GM18951 (cell line): Measurements from ENCODE around the gene BTBD8.

Experiments used
- POLR2A ChIP-seq: IDR thresholded peaks from 4 replicates; pipeline ENCODE4 v1.6.1; 2011; ENCODE audit warnings: mild to moderate bottlenecking; ENCODE audit not compliant: insufficient read length, insufficient read depth; ENCODE audit errors: extremely low read depth
- in situ Hi-C: fragments of 300-500 bp; cut with MboI; formaldehyde crosslinking; loops from one replicate; pipeline ENCODE4 v1.12.0; 2022; ENCODE audit warnings: low sequenced_read_pairs, mixed read lengths, inconsistent platforms; ENCODE audit not compliant: unreplicated experiment

BTBD8 gene

DNA sequence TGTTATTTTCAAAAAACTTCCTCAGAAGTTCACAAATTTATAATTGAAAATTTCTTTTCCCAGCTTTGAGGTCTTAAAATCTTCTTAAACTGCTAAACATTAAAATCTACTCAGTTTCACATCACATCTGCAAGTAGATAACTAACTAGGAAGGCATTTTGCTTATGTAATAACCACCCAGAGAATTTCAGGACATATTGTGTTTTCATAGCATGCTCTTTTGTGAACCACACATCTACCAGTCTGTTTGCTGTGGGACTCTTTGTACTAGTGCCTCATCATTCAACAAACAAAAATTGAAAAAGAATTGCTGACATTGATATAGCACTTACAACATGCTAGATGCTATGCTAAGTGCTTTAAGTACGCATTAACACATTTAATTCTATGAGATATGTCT, 105.9 kb downstream of the BTBD8 start:
- no peak for TF ChIP-seq POLR2A
- in situ Hi-C loops = no loop called here

DNA sequence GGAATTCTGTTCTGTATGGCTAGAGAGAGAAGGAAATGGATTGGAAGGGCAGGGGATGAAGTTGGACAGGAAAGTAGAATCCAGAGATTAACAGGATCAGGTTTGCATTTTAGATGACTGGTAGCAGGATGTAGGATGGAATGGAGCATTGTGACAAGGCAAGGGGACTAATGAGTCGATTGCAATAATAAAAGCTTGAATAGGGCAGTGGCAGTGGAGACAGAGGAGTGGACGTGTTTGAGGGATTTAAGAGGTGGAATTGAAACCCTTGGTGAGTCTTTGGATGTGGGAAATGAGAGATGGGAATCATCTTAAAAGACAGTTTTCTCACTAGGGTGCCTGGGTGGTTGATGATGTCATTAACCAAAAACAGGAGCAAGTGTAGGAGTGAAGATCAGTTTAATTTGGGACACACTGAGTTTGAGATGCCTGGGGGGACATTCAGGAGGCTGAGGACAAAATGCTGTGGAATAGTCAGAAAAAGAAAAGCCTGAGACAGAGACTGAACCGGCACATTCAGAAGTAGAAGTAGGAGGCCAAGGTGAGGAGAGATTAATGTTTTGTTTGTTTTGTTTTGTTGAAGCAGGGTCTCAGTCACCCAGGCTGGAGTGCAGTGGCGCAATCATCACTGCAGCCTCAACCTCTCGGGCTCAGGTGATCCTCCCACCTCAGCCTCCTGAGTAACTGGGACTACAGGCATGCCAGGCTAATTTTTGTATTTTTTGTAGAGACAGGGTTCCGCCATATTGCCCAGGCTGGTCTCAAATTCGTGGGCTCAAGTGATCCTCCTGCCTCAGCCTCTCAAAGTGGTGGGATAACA, 108.5 kb downstream of the BTBD8 start:
- in situ Hi-C loops = no loop called here
- no peak for TF ChIP-seq POLR2A

GRCh38 chr1:92191726-92192125, 111.6 kb downstream of the BTBD8 start:
- TF ChIP-seq POLR2A = no peak
- in situ Hi-C loops = no loop called here

- in situ Hi-C loops = no loop called here
Measured at GRCh38 chr1:92192246-92192645, 112.1 kb downstream of the BTBD8 start.

DNA sequence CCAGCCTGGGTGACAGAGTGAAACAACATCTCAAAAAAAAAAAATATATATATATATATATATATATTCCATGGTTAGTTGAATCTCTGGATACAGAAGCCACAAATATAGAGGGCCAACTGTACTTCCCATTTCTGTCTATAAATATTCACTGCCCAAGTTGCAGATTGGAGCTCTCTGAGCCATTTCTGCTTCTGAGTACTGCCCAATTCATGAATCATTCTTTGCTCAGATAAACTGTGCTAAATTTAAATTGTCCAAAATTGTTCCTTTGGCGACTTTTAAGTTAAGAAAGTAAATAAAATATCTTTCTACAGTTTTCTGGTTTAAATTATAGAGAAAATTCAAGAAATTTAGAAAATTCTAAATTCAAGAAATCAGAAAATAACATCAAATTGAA, 114.4 kb downstream of the BTBD8 start:
- TF ChIP-seq POLR2A = no peak
- in situ Hi-C loops = no loop called here

More at GRCh38 chr1:92192246-92192645, 112.1 kb downstream of the BTBD8 start:
- TF ChIP-seq POLR2A = no peak

- in situ Hi-C loops = no loop called here
- no peak for TF ChIP-seq POLR2A
Measured at GRCh38 chr1:92201973-92202372, 121.8 kb downstream of the BTBD8 start.

DNA sequence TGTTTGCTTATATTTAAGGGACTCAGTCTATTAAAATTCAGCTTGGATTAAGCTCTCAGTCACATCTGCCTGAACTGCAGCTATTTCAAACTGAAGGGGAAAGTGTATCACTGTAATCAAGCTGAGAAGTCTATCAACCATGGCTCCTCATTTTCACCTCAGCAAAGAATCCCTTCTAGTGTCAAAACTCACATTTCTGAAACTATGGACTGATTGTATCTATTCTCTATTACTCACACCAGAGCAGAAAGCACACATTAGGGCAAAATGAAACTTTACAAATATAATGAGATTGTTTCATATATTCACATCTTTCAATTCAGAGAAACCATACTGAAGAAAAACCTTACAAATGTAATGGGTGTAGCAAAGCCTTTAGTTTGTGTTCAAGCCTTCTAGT, 123.0 kb downstream of the BTBD8 start:
- in situ Hi-C loops = no loop called here
- no peak for TF ChIP-seq POLR2A

GRCh38 chr1:92210701-92211100, 130.6 kb downstream of the BTBD8 start:
- in situ Hi-C loops = no loop called here
- TF ChIP-seq POLR2A = no peak

GRCh38 chr1:92211166-92211565, 131.0 kb downstream of the BTBD8 start:
- TF ChIP-seq POLR2A = no peak
- in situ Hi-C loops = no loop called here

DNA sequence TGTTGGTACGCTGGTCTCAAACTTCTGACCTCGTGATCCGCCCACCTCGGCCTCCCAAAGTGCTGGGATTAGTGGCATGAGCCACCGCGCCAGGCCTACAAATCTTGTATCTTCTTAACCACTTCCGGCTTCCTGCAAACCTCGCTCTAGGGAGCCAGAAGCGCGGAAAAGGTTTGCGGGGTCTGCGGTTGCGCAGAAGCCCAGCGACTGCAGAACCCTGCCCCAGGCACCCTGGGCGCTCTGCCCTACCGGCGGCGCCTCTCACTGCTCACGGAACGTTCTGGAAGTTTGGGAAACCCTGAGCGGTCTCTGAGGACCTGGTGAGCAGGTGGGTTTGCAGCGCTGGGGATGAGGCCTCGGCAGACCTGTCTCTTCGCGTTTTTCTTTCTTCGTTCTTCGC, 137.6 kb downstream of the BTBD8 start, which contains the start of gene C1orf146:
Gene C1orf146 (plus strand): TSS at position 195 of the 400 bp plus-strand sequence. CDS start 13,506 bp downstream, outside the sequence.
- in situ Hi-C loops = no loop called here
- TF ChIP-seq POLR2A = no peak

GRCh38 chr1:92218559-92218958, 138.4 kb downstream of the BTBD8 start:
- in situ Hi-C loops = no loop called here
- TF ChIP-seq POLR2A = no peak

DNA sequence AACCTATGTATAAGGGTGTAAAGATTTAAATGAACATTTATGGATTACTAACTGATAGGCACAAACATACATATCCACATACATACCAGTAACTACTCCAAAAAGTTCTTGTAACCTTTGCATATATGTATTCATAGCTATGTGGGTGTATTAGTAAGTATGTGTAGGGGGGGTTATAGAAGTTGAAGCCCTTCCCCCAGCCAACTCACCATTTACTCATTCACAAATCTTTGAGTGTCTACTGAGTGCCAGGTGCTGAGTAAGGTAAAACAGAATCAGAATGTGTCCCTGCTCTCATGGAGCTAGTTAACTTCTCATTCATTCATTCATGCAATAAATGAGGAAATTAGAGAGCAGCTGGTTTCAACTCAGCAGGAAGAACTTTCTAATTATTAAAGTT, 138.9 kb downstream of the BTBD8 start:
- in situ Hi-C loops = no loop called here
- no peak for TF ChIP-seq POLR2A

GRCh38 chr1:92228401-92228800, 148.3 kb downstream of the BTBD8 start:
- no peak for TF ChIP-seq POLR2A
- in situ Hi-C loops = no loop called here

DNA sequence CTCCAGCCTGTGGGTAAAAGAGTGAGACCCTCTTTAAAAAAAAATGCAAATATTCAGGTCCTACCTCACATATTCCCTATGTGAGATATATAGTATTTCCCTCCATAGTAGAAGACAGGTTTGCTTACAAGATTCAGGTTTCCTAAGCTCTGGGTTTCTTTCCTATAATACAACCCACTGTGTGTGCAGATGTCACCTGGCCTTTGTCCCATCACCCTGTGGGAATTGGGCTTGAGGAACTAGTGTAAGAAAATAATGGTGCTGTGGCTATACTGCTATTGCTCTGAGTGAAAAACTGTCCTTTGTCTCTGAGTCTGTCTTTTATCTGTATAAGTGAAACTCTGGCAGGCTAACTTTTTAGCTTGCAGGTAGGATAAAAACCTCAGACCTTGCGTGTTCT, 150.6 kb downstream of the BTBD8 start:
- TF ChIP-seq POLR2A = no peak
- in situ Hi-C loops = no loop called here
